AG09309 (cell line): ENCODE data around the gene SLC43A2.
A peak's percentile ranks its signal among the peaks of the same experiment; 100 is the strongest.

Experiments used
- DNase-seq: peaks from one replicate; pipeline ENCODE4 v3.0.0-alpha.2; 2010; ENCODE audit warnings: low read depth
- H3K4me3 ChIP-seq: 2 replicates; pipeline ENCODE4 v1.5.1; 2011; ENCODE audit warnings: mild to moderate bottlenecking, low read depth, low read length, moderate library complexity; ENCODE audit not compliant: control insufficient read depth
- CTCF ChIP-seq: IDR thresholded peaks from 2 replicates; pipeline ENCODE4 v1.5.1; 2011; ENCODE audit warnings: mild to moderate bottlenecking, low read depth, low read length, inconsistent platforms; ENCODE audit not compliant: insufficient read depth, control insufficient read depth; ENCODE audit errors: missing control alignments

SLC43A2 gene

GRCh38 chr17:1593630-1593931 lies 35.1 kb downstream of the SLC43A2 start:
- H3K4me3 ChIP-seq: no peak overlapping the region
- no peak for TF ChIP-seq CTCF
- DNase-seq: no peak

- no peak overlapping the region for H3K4me3 ChIP-seq
- TF ChIP-seq CTCF: no peak
- no peak for DNase-seq
Measured at GRCh38 chr17:1592751-1593629, 35.6 kb downstream of the SLC43A2 start.

GRCh38 chr17:1591474-1592090 lies 37.1 kb downstream of the SLC43A2 start:
- no peak for DNase-seq
- no peak for TF ChIP-seq CTCF

GRCh38 chr17:1590747-1591473 lies 37.7 kb downstream of the SLC43A2 start:
- TF ChIP-seq CTCF: no peak
- no peak for DNase-seq
- H3K4me3 ChIP-seq: no peak overlapping the region

More at GRCh38 chr17:1591474-1592090, 37.1 kb downstream of the SLC43A2 start:
- H3K4me3 ChIP-seq: no peak overlapping the region

GRCh38 chr17:1590029-1590746 lies 38.4 kb downstream of the SLC43A2 start:
- DNase-seq: peak; percentile 45
- no peak for TF ChIP-seq CTCF
- no peak overlapping the region for H3K4me3 ChIP-seq
